HG03432 (cell line): ENCODE results near the gene F7.

Experiments used
- ATAC-seq: cut with Tn5 transposase; IDR thresholded peaks from one replicate; pipeline ENCODE4 v1.9.1; 2021; ENCODE audit warnings: mild to moderate bottlenecking, moderate library complexity; ENCODE audit not compliant: unreplicated experiment

Gene F7

GRCh38 chr13:113116206-113116800, 10.7 kb downstream of the F7 start:
- no peak for ATAC-seq

- ATAC-seq, result no peak
These were observed 11.3 kb downstream of the F7 start for GRCh38 chr13:113116871-113117271.

- ATAC-seq, result no peak
These were observed 11.8 kb downstream of the F7 start for GRCh38 chr13:113117335-113117872.

GRCh38 chr13:113117911-113118260, 12.3 kb downstream of the F7 start:
- no peak for ATAC-seq

- ATAC-seq, result no peak
These were observed 12.8 kb downstream of the F7 start for GRCh38 chr13:113118261-113119021.

GRCh38 chr13:113119166-113119821, 13.7 kb downstream of the F7 start:
- no peak for ATAC-seq

GRCh38 chr13:113119822-113120189, 14.2 kb downstream of the F7 start:
- ATAC-seq, result no peak

GRCh38 chr13:113120300-113121182, 14.9 kb downstream of the F7 start:
- no peak for ATAC-seq

GRCh38 chr13:113121183-113121927, 15.8 kb downstream of the F7 start:
- no peak for ATAC-seq

- no peak for ATAC-seq
These were observed 16.4 kb downstream of the F7 start for GRCh38 chr13:113121928-113122471.

- ATAC-seq, result no peak
These were observed 17.1 kb downstream of the F7 start, which contains the start of gene F10 for GRCh38 chr13:113122550-113123225. Gene F10 (plus strand): TSS chr13:113122799. CDS start chr13:113122856, 57 bp downstream.

GRCh38 chr13:113123226-113124201, 17.9 kb downstream of the F7 start:
- ATAC-seq, result no peak

- ATAC-seq, result no peak
These were observed 18.8 kb downstream of the F7 start for GRCh38 chr13:113124211-113124970.

GRCh38 chr13:113125506-113126264, 20.1 kb downstream of the F7 start:
- ATAC-seq, result no peak

- no peak for ATAC-seq
These were observed 20.9 kb downstream of the F7 start for GRCh38 chr13:113126265-113127150.

- no peak for ATAC-seq
These were observed 23.9 kb downstream of the F7 start for GRCh38 chr13:113129480-113129879.
